Endothelial cell of umbilical vein (primary cell): Measurements from ENCODE around the gene SVIL.

ENCODE experiments used
- POLR2A ChIP-seq: IDR thresholded peaks from 2 replicates; pipeline ENCODE4 v1.6.1; 2012; ENCODE audit warnings: low read depth, mild to moderate bottlenecking, control low read depth, low read length
- TF ChIP-seq, protein P1 (sequence below), 2 donors: IDR thresholded peaks; 1 replicate in 1 of 2; 2 replicates in 1 of 2; pipeline ENCODE4 v1.5.1; 2011; ENCODE audit warnings: low read length in 2 of 2, mild to moderate bottlenecking in 2 of 2, moderate library complexity in 2 of 2, control low read depth in 1 of 2, inconsistent platforms in 1 of 2, low read depth in 1 of 2; ENCODE audit not compliant: insufficient read depth in 1 of 2; ENCODE audit errors: extremely low read depth in 1 of 2

DNA sequence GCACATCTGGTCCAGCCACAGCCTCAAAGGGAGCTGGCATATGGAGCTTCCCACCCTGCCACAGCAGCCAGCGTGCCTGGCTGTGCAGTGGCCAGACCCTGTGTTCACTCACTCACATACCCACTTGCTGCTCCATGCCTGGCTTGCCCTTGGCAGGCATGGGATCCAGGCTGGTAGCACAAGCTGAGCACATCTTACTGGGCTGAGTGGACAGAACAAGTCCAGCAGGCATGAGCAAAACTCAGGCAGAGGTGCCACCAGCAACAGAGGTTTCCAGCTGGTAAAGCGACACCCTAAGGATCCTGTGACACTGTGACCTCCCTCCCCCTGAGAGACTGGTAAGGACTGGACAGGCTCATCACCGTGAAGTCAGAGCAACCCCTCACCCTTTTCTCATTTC, 25.1 kb downstream of the SVIL start:
- TF ChIP-seq, protein P1, sequence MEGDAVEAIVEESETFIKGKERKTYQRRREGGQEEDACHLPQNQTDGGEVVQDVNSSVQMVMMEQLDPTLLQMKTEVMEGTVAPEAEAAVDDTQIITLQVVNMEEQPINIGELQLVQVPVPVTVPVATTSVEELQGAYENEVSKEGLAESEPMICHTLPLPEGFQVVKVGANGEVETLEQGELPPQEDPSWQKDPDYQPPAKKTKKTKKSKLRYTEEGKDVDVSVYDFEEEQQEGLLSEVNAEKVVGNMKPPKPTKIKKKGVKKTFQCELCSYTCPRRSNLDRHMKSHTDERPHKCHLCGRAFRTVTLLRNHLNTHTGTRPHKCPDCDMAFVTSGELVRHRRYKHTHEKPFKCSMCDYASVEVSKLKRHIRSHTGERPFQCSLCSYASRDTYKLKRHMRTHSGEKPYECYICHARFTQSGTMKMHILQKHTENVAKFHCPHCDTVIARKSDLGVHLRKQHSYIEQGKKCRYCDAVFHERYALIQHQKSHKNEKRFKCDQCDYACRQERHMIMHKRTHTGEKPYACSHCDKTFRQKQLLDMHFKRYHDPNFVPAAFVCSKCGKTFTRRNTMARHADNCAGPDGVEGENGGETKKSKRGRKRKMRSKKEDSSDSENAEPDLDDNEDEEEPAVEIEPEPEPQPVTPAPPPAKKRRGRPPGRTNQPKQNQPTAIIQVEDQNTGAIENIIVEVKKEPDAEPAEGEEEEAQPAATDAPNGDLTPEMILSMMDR (IDR thresholded peaks at IDR 0.05; ENCODE audit: extremely low read depth in 1 of 2, insufficient read depth in 1 of 2, low read depth in 1 of 2, low read length in 2 of 2) = no peak
- no peak for TF ChIP-seq POLR2A
